Measurements from ENCODE around the gene CNN2.

DNA sequence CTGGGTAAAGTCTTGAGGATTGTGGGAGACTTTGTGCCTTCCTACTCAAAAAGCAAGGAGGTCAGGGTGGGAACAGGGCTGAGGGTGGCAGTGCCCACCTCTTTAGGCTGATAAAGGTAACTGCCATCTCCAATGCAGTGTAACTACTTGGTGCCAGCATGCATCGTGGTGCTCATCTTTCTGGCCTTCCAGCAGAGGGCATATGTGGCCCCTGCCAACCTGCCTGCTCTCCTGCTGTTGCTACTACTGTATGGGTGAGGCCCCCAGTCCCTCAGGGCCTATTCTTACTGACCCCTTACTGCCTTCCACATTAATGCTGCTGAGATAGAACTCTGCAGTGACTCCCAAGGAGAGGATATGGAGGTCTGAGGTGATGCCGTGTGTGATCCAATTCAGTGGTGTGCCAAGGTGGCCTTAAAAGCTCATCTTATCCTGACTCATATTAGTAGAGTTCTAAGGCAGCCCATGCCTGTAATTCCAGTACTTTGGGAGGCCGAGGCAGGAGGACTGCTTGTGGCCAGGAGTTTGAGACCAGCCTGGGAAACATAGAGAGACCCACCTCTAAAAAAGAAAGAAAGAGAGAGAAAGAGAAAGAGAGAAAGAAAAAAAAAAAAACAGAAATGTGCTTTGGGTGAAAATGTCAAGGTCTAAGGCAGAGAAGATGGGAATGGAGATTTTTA, 30.9 kb downstream of the CNN2 start:
- TF ChIP-seq CTCF (IDR thresholded peaks at IDR 0.05) (no peak), EP300 (IDR thresholded peaks at IDR 0.05) (no peak)

All from ovary (tissue), 3 donors.